Body of pancreas (tissue), 4 donors: ENCODE results near the gene SPATA16.

Source experiments
- POLR2A ChIP-seq, 3 donors: fragments of 450-650 bp; IDR thresholded peaks; one replicate each; pipeline ENCODE4 v1.6.1; 2016; ENCODE audit warnings: antibody characterized with exemption in 3 of 3, mild to moderate bottlenecking in 2 of 3
- TF ChIP-seq, protein P1 (sequence below), 7 experiments: fragments of 450-650 bp in 4 of 7; fragments of 200-600 bp in 3 of 7; sonication (generic) in 3 of 7; IDR thresholded peaks; one replicate each; pipeline ENCODE4 v1.5.1; 2016 to 2019; ENCODE audit warnings: antibody characterized with exemption in 7 of 7

DNA sequence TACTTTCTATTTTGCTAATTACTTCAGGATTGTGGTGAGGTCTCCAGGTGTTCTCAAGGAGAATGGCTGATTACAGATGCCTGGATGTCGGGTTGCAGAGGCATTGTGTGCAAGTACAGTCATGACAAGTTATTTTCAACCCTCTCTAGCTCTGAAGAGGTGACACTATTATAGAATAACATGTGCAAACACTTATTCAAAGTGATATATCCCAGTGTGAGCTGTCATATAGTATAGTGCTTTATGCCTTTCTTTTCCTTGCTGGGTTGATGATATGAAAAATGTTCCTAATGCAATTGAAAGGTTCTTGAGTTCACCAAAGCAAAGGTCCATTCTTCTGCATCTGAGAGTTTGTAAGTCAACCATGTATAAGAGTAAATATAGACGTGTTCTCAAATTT lies 167.2 kb downstream of the SPATA16 start:
- TF ChIP-seq, protein P1, sequence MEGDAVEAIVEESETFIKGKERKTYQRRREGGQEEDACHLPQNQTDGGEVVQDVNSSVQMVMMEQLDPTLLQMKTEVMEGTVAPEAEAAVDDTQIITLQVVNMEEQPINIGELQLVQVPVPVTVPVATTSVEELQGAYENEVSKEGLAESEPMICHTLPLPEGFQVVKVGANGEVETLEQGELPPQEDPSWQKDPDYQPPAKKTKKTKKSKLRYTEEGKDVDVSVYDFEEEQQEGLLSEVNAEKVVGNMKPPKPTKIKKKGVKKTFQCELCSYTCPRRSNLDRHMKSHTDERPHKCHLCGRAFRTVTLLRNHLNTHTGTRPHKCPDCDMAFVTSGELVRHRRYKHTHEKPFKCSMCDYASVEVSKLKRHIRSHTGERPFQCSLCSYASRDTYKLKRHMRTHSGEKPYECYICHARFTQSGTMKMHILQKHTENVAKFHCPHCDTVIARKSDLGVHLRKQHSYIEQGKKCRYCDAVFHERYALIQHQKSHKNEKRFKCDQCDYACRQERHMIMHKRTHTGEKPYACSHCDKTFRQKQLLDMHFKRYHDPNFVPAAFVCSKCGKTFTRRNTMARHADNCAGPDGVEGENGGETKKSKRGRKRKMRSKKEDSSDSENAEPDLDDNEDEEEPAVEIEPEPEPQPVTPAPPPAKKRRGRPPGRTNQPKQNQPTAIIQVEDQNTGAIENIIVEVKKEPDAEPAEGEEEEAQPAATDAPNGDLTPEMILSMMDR (IDR thresholded peaks at IDR 0.05) = no peak
- TF ChIP-seq POLR2A (IDR thresholded peaks at IDR 0.05) = no peak
